COLO668 (cell line): ENCODE results near the gene PARD3B.

Experiments used
- DNase-seq: peaks from one replicate; lab custom pipeline; 2025; ENCODE audit not compliant: unreplicated experiment; lab: John Stamatoyannopoulos, UW

The PARD3B gene

GRCh38 chr2:204743393-204743960 lies 198.2 kb downstream of the PARD3B start:
- DNase-seq: no peak

- DNase-seq: no peak
Observed at GRCh38 chr2:204744506-204744905, 199.2 kb downstream of the PARD3B start.

GRCh38 chr2:204748286-204748685 lies 203.0 kb downstream of the PARD3B start:
- no peak for DNase-seq

- DNase-seq: no peak
Observed at GRCh38 chr2:204749319-204749718, 204.0 kb downstream of the PARD3B start.

GRCh38 chr2:204750389-204750788 lies 205.1 kb downstream of the PARD3B start:
- DNase-seq: no peak

GRCh38 chr2:204751472-204751871 lies 206.2 kb downstream of the PARD3B start:
- no peak for DNase-seq

- no peak for DNase-seq
Observed at GRCh38 chr2:204753841-204754240, 208.6 kb downstream of the PARD3B start.

GRCh38 chr2:204754898-204755297 lies 209.6 kb downstream of the PARD3B start:
- no peak for DNase-seq

GRCh38 chr2:204763974-204764703 lies 218.9 kb downstream of the PARD3B start:
- no peak for DNase-seq

- DNase-seq: no peak
Observed at GRCh38 chr2:204770735-204771134, 225.5 kb downstream of the PARD3B start.

- DNase-seq: no peak
Observed at GRCh38 chr2:204771721-204772120, 226.4 kb downstream of the PARD3B start.

GRCh38 chr2:204772546-204772945 lies 227.3 kb downstream of the PARD3B start:
- no peak for DNase-seq

- DNase-seq: no peak
Observed at GRCh38 chr2:204775766-204776165, 230.5 kb downstream of the PARD3B start.

- DNase-seq: no peak
Observed at GRCh38 chr2:204776781-204777559, 231.7 kb downstream of the PARD3B start.

- DNase-seq: no peak
Observed at GRCh38 chr2:204779771-204780170, 234.5 kb downstream of the PARD3B start.

GRCh38 chr2:204781941-204782340 lies 236.7 kb downstream of the PARD3B start:
- DNase-seq: no peak

GRCh38 chr2:204790076-204790475 lies 244.8 kb downstream of the PARD3B start:
- no peak for DNase-seq

GRCh38 chr2:204791230-204791629 lies 246.0 kb downstream of the PARD3B start:
- no peak for DNase-seq

GRCh38 chr2:204794624-204795023 lies 249.3 kb downstream of the PARD3B start:
- DNase-seq: no peak

- DNase-seq: no peak
Observed at GRCh38 chr2:204795156-204795555, 249.9 kb downstream of the PARD3B start.

- no peak for DNase-seq
Observed at GRCh38 chr2:204796581-204796980, 251.3 kb downstream of the PARD3B start.

- DNase-seq: no peak
Observed at GRCh38 chr2:204799791-204800190, 254.5 kb downstream of the PARD3B start.
